DMS 273 (cell line): Measurements from ENCODE around the gene SPDYE1.
"Not testable (repeated sequence)": the region's sequence is repeated elsewhere in the genome, so short reads cannot be mapped to it uniquely, and the experiment has no call there.

Experiments used
- DNase-seq: peaks from one replicate; lab custom pipeline; 2025; ENCODE audit not compliant: unreplicated experiment; lab: John Stamatoyannopoulos, UW

The SPDYE1 gene

GRCh38 chr7:43997532-43997931 is at the start of gene SPDYE1:
SPDYE1 (plus strand) TSS chr7:43997897; CDS start chr7:43999950, 2,053 bp downstream.
- not testable (repeated sequence) for DNase-seq

- peak; percentile 37 for DNase-seq
Measured at GRCh38 chr7:43952028-43952427, 45.7 kb upstream of the SPDYE1 start.

- no peak for DNase-seq
Measured at GRCh38 chr7:43953071-43953470, 44.6 kb upstream of the SPDYE1 start.

- DNase-seq = peak; percentile 93
Measured at GRCh38 chr7:43954524-43955228, 43.0 kb upstream of the SPDYE1 start.

- DNase-seq = no peak
Measured at GRCh38 chr7:43956027-43956426, 41.7 kb upstream of the SPDYE1 start.

- no peak for DNase-seq
Measured at GRCh38 chr7:43960933-43961332, 36.8 kb upstream of the SPDYE1 start.

- DNase-seq = not testable (repeated sequence)
Measured at GRCh38 chr7:43966392-43966791, 31.3 kb upstream of the SPDYE1 start.

- DNase-seq = not testable (repeated sequence)
Measured at GRCh38 chr7:43968172-43969040, 29.3 kb upstream of the SPDYE1 start.

GRCh38 chr7:43969586-43969985 is 28.1 kb upstream of the SPDYE1 start:
- not testable (repeated sequence) for DNase-seq

GRCh38 chr7:43970698-43971097 is 27.0 kb upstream of the SPDYE1 start:
- not testable (repeated sequence) for DNase-seq

GRCh38 chr7:43974033-43974573 is 23.6 kb upstream of the SPDYE1 start:
- not testable (repeated sequence) for DNase-seq

- not testable (repeated sequence) for DNase-seq
Measured at GRCh38 chr7:43974725-43975482, 22.8 kb upstream of the SPDYE1 start.

GRCh38 chr7:43977525-43977924 is 20.2 kb upstream of the SPDYE1 start:
- DNase-seq = no peak

GRCh38 chr7:43978102-43978501 is 19.6 kb upstream of the SPDYE1 start:
- DNase-seq = not testable (repeated sequence)

- not testable (repeated sequence) for DNase-seq
Measured at GRCh38 chr7:43982848-43983247, 14.8 kb upstream of the SPDYE1 start.

- not testable (repeated sequence) for DNase-seq
Measured at GRCh38 chr7:43983736-43984135, 14.0 kb upstream of the SPDYE1 start.

- DNase-seq = peak; percentile 79
Measured at GRCh38 chr7:43985904-43986864, 11.5 kb upstream of the SPDYE1 start.

GRCh38 chr7:43987476-43987875 is 10.2 kb upstream of the SPDYE1 start:
- DNase-seq = not testable (repeated sequence)

- DNase-seq = peak; percentile 32
Measured at GRCh38 chr7:43990011-43990585, 7.6 kb upstream of the SPDYE1 start.
